NCI-H2171 (cell line): ENCODE data around the gene ECPAS.
"Not testable (repeated sequence)": the region's sequence is repeated elsewhere in the genome, so short reads cannot be mapped to it uniquely, and the experiment has no call there.

Experiments used
- DNase-seq: peaks from one replicate; lab custom pipeline; 2025; lab: John Stamatoyannopoulos, UW

ECPAS gene

GRCh38 chr9:111467778-111468367 is 16.3 kb downstream of the ECPAS start:
- no peak for DNase-seq

GRCh38 chr9:111463048-111463447 is 21.1 kb downstream of the ECPAS start:
- no peak for DNase-seq

- DNase-seq = no peak
Measured at GRCh38 chr9:111458139-111459009, 25.8 kb downstream of the ECPAS start.

DNA sequence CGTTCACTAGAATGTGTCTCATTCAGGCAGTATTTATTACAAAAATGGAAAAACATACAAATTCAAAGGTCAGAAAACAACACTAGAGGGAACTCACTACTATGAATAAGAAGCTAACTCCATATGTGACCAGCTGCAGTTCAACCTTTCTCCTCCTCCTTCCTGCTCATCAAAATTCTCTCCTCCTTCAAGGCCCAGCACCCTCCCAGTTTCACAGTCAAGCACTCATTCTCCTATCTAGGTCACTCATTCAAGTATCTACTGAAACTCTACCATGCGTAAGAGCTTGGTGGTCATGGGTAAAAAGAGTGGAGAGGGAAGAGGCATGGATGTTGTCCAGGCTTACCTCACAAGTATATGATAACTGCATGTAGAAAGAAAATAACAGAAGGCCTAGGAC is 27.7 kb downstream of the ECPAS start:
- DNase-seq = no peak

DNA sequence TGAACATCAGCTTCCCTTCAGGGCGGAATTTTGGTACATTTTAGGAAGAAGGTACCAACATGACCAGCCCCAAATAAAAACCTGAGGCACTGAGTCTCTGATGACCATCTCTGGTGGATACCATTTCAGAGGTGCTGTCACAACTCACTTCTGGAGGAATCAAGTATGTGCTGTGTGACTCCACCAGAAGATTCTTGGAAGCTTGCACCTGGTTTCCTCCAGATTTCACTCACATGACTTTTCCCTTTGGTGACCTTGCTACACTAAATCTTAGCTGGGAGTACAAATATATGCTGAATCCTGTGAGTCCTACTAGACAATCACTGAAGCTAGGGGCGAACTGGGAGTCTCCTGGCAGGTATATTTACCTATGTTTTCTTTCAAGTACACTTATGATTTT is 28.5 kb downstream of the ECPAS start:
- no peak for DNase-seq

- no peak for DNase-seq
Measured at GRCh38 chr9:111454751-111455150, 29.4 kb downstream of the ECPAS start.

DNA sequence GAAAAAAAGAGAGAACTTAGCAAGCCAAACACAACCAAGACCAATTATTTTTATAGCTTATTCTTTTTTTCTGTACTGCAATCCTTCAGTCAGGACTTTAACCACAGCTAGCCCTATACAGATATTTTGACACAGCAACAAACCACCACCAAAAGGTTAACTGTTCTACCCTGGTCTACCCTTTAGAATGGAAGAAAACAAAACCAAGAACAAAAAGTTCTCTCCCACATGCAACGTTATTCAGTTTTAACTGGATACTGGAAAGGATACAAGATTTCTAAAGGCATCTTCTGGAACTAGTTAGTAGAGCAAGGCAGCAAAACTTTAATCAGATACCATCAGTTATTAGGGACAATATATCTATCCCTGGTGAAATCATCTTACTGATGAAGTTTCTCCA is 32.6 kb downstream of the ECPAS start:
- DNase-seq = no peak

DNA sequence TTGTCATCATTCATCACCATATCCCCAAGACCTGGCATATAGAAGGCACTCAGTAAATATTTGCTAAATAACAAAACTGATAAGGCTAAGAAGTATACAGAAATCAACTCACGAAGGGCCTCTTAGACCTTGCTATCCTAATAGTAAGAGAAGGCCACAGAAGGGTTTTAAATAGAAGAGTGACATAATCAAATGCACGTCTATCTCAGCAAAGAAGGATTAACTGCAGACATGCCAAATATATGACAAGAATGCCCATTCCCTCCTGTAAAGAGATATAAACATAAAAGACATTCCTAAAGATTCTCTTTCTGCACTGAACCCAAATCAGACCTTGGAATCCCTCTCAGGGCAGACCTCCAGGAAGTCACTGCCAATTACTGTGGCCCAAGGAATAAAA is 34.1 kb downstream of the ECPAS start:
- DNase-seq = no peak

DNA sequence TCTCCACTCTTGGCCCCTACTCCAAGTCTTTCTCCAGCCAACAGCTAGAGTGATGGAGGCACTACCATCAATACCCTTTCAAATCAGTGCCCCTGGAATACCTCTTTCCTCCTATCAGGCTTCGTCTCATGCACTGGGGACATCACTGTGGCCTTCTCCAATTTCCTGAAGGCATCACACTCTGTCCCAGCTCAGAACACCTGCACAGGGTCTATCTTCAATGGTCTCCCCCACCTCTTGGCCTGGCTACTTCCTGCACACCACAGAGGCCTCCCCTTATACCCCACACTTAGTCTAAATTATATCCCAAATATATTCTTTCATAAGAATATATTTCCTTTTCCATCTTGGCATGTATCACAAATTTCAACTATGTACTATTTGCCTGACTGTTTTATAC is 34.5 kb downstream of the ECPAS start:
- no peak for DNase-seq

DNA sequence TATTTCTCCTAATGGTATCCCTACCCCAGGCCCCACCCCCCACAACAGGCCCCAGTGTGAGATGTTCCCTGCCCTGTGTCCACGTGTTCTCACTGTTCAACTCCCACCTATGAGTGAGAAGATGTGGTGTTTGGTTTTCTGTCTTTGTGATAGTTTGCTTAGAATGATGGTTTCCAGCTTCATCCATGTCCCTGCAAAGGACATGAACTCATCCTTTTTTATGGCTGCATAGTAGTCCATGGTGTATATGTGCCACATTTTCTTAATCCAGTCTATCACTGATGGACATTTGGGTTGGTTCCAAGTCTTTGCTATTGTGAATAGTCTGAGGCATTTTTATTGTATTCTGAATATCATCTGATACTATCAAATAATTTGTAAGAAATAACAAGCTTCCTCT is 38.4 kb downstream of the ECPAS start:
- DNase-seq = not testable (repeated sequence)

GRCh38 chr9:111443454-111443853 is 40.7 kb downstream of the ECPAS start:
- DNase-seq = no peak

DNA sequence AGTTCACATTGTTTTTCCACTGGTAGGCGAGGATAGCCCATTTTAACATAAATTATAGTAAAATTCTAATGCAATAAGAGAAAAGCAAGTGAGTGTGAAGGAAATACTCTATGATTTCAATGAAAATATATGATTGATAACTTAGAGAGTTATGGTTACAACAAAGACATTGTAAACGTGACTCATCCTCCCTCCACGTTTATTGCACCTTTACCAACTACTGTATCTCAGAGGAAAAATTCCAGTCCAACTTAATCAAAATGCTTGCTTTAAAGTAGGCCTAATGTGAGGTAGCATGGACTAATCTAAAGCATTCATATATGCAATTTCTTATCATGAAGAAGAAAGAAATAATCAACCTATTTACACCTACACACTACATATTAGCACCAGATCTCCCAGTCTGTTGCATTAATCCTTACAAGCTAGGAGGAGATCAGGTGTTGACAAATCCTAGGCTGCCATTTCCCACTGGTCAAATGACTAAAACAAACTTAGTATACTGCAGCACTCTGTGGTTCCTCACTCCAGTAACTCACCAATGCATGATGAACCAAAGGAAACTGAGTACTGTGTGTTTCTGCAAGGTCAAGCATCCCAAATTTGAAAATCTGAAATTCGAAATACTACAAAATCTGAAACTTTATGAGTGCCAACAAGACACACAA is 41.7 kb downstream of the ECPAS start:
- DNase-seq = no peak

- no peak for DNase-seq
Measured at GRCh38 chr9:111440226-111440625, 44.0 kb downstream of the ECPAS start.

DNA sequence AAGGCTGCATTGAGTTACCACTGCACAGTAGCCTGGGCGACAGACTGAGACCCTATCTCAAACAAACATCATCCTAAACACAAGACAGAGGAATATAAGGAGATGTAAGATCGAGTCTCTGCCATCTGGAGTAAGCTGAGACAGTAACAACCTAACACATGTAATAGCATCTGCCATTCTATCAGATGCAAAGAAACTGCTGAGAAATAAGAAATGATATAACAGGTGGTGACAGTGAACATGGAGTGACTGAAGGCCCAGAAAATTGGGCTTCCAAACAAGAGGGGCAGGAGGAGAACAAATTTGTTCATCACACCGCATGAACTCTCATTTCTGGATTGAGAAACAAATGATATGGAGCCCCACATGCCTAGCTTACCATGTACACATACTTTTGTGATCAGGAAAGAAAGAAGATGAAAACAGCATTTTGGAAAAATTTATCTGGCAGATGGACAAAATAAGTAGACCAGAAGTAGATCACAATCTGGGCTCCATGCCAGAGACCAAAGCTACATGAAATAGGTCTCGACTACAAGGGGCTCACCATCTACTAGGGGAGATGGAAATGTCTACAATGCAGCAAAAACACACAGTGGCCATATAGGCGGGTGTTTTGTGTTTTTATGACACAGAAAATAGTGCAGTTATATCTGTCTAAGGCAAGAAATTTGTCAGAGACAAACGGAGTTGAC is 45.5 kb downstream of the ECPAS start:
- DNase-seq = peak; percentile 86

DNA sequence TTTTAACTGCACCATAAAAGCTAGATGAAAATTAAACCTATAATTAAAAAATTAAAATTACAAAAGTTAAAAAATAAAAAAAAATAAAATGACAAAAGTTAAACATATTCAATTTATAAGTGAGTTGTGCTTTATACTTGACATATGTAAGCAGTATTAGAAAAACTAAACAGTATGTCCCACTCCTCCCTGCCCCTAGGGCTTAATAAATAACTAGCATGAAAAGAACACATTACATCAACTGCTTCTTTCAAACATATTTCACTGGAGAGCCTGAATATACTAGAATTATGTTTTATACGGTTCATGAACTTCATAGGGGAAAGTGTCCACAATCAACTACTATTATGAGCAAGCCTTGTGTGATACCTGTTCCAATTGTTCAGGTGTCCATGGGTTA is 47.6 kb downstream of the ECPAS start:
- DNase-seq = no peak

- no peak for DNase-seq
Measured at GRCh38 chr9:111433082-111433481, 51.1 kb downstream of the ECPAS start.

DNA sequence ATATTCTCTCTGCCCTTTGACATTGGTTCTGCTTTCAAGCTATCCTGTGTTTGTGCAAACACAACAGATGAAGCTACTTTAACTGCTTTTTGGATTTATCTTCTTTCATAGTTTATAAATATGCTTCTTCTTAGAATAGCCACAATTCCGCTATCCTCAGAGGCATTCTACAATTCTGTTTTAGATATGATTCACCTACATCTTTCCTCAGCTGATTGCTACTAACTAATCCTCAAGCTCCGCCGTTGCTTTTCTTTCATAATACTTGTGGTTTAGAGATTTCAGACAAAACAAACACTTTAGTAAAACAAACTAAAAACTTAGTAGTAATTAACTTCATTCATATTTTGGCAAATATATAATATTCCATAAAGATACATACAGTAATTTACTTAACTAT is 52.5 kb downstream of the ECPAS start:
- no peak for DNase-seq

GRCh38 chr9:111429175-111429574 is 55.0 kb downstream of the ECPAS start:
- no peak for DNase-seq

GRCh38 chr9:111427186-111427585 is 57.0 kb downstream of the ECPAS start:
- DNase-seq = no peak

GRCh38 chr9:111423389-111423788 is 60.8 kb downstream of the ECPAS start:
- DNase-seq = no peak

GRCh38 chr9:111414406-111414805 is 69.8 kb downstream of the ECPAS start:
- DNase-seq = no peak

- DNase-seq = no peak
Measured at GRCh38 chr9:111413996-111414395, 70.2 kb downstream of the ECPAS start.

DNA sequence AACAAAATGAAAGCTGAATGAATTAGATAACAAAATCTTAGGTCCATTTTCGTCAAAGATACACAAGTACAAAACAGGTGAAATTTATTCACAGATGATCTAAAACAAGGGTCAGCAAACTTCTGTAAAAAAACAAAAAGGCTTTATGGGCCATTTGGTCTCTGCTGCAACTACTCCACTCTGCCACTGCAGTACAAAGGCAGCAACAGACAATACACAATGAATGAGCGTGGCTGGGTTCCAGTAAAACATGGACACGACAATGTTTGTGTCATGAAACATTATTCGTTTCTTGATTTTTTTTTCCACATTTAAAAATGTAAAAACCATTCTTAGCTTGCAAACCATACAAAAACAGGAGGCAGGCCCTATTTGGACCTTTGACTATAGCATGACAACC is 71.9 kb downstream of the ECPAS start:
- no peak for DNase-seq
